SIG-M5 (cell line): Measurements from ENCODE around the gene USP19.

Experiments
- DNase-seq: peaks from one replicate; lab custom pipeline; 2025; lab: John Stamatoyannopoulos, UW

Gene USP19

DNA sequence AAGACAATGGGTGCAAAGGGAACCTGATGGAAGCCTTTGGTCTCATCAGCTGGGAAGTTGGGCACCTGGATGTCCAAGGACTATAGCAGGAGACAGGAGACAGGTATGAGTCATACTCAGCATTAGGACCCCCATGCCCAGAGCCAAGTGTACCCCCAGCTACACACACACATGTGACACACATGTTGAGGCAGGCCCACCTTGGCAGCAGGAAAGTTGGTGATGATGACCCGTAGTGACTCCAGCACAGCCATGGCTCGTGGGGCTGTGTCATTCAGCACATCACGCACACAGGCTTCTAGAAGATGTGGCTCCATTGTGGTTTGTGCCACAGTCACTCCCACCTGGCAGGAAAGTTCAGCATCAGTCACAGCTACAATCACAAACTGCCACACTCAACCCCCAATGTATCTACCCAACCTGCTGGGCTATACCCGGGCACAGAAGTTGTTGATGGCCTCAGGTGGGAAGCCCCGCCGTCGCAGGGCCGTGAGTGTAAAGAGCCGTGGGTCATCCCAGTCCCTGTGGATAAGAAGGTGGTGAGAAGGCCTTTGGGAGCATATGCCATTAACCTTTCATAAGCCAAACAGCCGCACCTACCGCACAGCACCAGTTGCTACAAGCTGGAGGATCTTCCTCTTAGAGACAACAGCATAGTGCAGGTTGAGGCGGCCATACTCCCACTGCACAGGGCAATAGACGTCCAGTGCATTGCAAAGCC lies 21.6 kb downstream of the USP19 start:
- no peak for DNase-seq

DNA sequence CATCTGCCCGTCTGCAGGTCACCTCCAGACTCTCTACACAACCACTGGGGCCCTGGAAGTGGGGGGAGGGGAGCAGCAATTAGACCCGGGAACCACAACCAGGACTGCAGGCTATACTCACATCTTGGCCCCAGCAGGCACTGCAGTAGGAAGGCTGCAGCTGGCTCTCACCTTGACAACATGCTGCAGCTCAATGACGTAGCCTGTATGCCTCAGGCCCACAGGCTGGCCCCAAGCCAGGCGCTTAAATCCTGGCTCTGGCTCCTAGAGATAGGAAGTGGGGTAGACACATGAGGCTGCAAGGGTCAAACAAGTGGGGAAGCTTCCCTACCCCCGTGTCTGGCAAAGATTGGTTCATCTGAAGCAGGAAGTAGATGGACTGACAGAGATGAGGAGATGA lies 22.2 kb downstream of the USP19 start:
- no peak for DNase-seq

DNA sequence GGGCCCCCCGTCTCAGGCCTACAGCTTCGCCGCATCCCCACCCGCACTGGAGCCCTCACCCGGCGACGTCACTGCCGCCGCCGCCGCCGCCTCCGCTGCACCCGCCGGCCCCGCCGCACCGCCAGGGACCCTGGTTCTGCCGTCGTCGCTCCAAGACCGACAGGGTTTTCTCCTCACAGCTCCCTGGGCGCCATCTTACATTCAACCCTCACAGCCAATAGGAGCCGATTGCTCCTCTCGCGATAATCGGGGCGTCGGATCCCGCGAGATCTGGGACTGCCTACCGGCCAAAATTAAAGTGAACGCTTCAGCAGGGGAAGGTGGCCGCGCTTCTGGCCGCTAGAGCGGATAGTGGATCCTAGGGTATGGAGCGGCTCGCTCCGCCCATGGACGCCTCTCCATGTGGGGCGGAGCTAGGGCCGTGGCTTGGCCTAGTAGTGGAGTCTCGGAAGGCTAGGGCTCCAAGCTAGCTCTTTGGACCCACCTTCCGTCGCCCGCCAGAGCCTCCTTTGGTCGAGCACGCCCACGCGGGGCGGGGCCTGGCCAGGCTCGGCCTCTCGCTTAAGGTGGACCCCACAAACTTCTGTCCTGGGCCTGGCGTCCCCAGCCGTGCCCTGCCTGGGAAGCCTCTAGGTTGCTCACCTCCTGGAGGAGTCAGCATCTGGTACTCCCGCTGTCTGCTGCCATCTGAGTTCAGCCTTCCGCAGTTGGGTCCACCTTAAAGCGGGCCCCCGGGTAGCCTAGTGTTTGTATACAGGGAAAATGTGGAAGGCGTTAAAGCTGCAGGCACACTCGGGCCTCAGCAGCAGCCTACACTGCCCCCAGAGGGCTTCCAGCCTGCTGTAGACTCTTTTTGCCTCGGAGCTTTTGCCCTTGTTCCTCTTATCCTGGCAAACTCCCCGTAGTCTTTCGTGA lies 26.5 kb downstream of the USP19 start, which contains the start of gene QRICH1:
QRICH1 (minus strand) TSS at position 219 of the 915 bp plus-strand sequence. CDS start 17,054 bp downstream, outside the sequence.
- peak; percentile 96 for DNase-seq

DNA sequence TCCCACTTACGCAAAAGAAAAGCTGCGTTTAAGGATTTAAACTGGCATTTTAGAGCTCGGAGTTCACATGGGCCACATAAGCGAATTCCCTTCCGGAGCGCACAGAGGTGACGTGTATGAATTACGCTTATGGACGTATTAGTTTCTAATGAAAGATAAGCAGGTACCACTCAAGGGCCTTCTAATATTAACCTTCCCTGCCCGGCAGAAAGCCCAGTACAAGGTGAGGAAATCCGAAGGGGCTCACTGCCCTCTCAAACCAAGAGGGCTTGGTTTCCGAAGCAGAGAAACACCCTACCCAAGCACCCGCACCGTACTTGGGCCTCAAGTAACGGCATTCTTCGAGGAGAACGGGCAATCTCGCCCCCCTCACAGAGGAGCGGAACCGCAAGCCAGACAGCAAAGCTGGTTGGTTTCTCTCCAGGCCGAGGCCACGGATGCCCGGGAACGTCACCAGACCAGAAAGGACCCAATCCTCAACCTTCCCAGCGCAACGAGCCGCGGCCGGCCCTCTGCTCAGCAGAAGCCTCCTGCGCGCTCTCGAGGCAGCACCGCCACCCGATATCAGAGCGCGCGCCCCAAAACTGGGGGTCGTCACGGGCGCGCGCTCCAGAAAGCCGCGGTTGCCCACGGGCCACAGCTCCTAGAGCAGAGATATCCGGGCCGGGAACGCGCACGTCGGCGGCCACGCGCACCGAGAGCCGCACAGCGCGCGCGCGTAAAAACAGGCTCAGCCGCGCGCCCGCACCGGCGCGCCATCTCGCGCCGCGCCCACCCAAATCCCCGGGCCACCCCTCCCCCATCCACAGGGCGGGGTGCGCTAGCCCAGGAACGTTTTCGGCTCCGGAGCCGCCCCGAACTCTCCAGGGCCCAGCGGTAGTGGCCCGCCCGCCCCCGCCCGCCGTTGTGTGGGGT lies 27.4 kb downstream of the USP19 start:
- no peak for DNase-seq

DNA sequence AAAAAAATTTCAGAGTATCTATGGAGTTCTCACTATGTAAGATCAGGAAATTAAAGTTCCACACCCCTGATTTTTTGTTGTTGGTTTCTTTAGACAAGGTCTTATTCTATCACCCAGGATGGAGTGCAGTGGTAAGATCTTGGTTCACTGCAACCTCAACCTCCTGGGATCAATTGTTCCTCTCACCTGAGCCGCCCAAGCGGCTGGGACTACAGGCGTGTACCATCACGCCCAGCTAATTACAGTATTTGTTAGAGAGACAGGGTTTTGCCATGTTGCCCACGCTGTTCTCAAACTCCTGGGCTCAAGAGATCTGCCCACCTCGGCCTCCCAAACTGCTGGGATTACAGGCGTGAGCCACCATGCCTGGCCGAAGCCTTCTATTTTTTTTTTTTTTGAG lies 39.2 kb downstream of the USP19 start:
- no peak for DNase-seq

DNA sequence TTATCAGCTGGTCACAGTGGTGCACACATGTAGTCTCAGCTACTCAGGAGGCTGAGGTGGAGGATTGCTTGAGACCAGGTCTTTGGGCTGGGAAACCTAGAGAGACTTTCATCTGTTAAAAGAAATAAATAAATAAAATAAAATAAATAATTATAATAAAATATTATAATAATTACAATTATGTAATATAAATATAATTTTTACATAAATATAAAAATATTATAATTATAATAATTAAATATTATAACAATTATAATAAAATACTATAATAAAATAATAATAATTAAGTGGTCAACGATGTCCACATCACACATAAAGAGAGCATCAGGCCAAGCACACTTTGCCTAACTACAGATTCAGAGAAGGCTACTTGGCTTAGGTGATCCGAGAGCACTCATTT lies 41.4 kb downstream of the USP19 start:
- no peak for DNase-seq

DNA sequence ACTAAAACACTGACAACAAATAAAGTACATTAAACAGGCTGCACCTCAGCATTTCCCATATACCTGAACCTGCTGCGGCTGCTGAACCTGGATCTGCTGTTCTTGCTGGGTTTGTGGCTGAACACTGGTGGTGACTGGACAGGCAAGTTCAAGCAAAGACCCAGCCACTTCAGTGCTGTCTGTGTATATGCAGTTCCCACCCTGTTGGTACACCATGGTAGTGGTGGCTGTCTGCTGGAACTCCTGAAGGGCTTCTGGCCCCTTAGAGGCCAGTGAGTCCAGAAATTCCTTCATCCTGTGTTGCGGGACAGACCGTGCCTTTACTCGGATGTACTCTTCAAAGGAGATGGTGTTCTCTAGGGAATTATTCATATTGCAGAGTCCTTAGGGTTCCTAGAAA lies 44.0 kb downstream of the USP19 start:
- no peak for DNase-seq

DNA sequence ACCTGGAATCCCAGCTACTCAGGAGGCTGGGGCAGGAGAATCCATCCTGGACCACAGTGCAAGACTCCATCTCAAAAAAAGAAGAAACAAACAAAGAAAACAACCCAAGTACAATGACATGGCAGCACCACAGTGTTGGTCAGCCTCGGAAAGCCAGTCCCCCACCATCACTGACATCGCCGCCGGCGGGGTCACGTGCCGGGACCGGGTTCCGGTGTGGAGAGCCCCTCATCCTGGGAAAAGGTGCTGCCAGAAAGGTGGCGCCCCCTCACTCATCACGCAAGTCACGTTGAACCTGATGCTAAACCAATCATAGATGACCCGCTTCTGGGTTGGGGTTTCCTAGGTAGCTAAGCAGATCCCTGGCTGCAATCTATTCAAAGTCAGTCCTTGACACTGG lies 44.5 kb downstream of the USP19 start:
- DNase-seq: no peak
